Natural killer cell (primary cell): Measurements from ENCODE around the gene JMJD1C. TPM values are rescaled to one million over a fixed set of nuclear protein-coding genes. Genes with fewer than 3 reads are reported as not detected.
A peak's percentile ranks its signal among the peaks of the same experiment; 100 is the strongest.

ENCODE experiments used
- ATAC-seq, 3 donors: fragments of 150-1000 bp in 2 of 3; fragments of 200-7000 bp in 1 of 3; cut with Tn5 transposase; 1 replicate in 1 of 3; 2 replicates in 2 of 3; pipeline ENCODE4 v1.10.0; 2021; ENCODE audit warnings: mild to moderate bottlenecking in 2 of 3, moderate library complexity in 2 of 3
- DNase-seq, 2 donors: peaks; one replicate each; pipeline versions ENCODE4 v3.0.0 to v3.0.0-alpha.2; 2013 to 2021; ENCODE audit warnings: mixed read lengths in 1 of 2
- H3K27ac ChIP-seq: one replicate; pipeline ENCODE4 v1.5.1; 2013; ENCODE audit warnings: mild to moderate bottlenecking, low read length
- H3K27me3 ChIP-seq: one replicate; pipeline ENCODE4 v1.6.1; 2013; ENCODE audit warnings: low read length; ENCODE audit not compliant: control insufficient read depth, insufficient read depth
- H3K36me3 ChIP-seq: one replicate; pipeline ENCODE4 v1.6.1; 2013; ENCODE audit warnings: low read length; ENCODE audit not compliant: control insufficient read depth, insufficient read depth
- H3K4me1 ChIP-seq: one replicate; pipeline ENCODE4 v1.6.1; 2013; ENCODE audit warnings: low read length; ENCODE audit not compliant: control insufficient read depth, insufficient read depth
- H3K4me3 ChIP-seq: one replicate; pipeline ENCODE4 v1.5.1; 2013; ENCODE audit warnings: low read length
- H3K9me3 ChIP-seq: one replicate; pipeline ENCODE4 v1.6.1; 2013; ENCODE audit warnings: low read length; ENCODE audit not compliant: control insufficient read depth, insufficient read depth
- H3K27ac Mint-ChIP-seq, 2 donors: one replicate each; pipeline ENCODE4 v1.8.0; 2022; ENCODE audit warnings: mild to moderate bottlenecking in 2 of 2, mixed read lengths in 2 of 2, moderate library complexity in 1 of 2
- H3K27me3 Mint-ChIP-seq, 2 donors: one replicate each; pipeline ENCODE4 v1.8.0; 2022; ENCODE audit warnings: low read depth in 2 of 2, mixed read lengths in 2 of 2
- H3K36me3 Mint-ChIP-seq: one replicate; pipeline ENCODE4 v1.8.0; 2022; ENCODE audit warnings: mixed read lengths
- H3K4me1 Mint-ChIP-seq, 2 donors: one replicate each; pipeline ENCODE4 v1.8.0; 2022; ENCODE audit warnings: mixed read lengths in 2 of 2
- H3K4me3 Mint-ChIP-seq: one replicate; pipeline ENCODE4 v1.8.0; 2022; ENCODE audit warnings: mild to moderate bottlenecking, moderate library complexity, mixed read lengths
- H3K9me3 Mint-ChIP-seq, 2 donors: one replicate each; pipeline ENCODE4 v1.8.0; 2022; ENCODE audit warnings: mixed read lengths in 2 of 2
- WGBS: methylation state at CpG from one replicate; pipeline ENCODE4 v1.1.7; 2013; ENCODE audit warnings: missing lambda C conversion rate; ENCODE audit not compliant: insufficient coverage; 5-methylcytosine and 5-hydroxymethylcytosine counted together
- intact Hi-C: fragments of 100-400 bp; cut with micrococcal nuclease; formaldehyde crosslinking; loops from one replicate; pipeline ENCODE4 v1.14.2; 2022
- total RNA-seq, 4 donors: library from RNA; stranded (reverse); fragments of 120-200 nt in 1 of 4; gene quantifications; one replicate each; pipeline versions ENCODE4 v1.2.3 to v1.2.4, GENCODE V29; 2013 to 2022
- TF ChIP-seq, protein P1 (sequence below): fragments of 200-600 bp; IDR thresholded peaks from one replicate; pipeline ENCODE4 v1.8.0; 2022; ENCODE audit warnings: antibody characterized with exemption

The JMJD1C gene
- total RNA-seq, 3 donors from 2014 or later (not counting 1 experiment from before 2014, with no cell fraction given) = 125 to 208 (median 156) TPM

DNA sequence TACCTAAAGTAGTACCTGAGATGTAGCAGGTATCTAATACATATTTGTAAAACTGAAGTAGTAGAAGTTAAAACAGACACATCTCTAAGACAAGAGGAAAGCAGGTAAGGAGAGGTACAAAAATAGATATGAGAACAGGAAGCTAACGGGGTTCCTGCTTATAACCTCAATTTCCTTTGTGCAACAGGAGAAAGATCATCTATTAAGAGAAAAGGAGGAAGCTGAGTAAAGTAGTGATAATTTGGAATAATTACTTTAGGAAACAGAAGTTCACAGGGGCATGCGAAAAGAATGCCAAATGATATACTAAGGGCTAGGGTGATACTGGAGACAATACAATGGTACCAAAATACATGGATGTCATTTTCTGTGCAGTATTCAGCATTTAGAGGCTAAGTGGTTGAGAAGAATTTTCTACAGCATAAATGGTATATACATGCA, 223.9 kb downstream of the JMJD1C start:
- H3K4me3 Mint-ChIP-seq = peak overlapping the region; percentile 75
- H3K27ac ChIP-seq = peak overlapping the region; percentile 50
- no peaks in the 10 kb centered on the region for H3K36me3 Mint-ChIP-seq
- H3K4me1 ChIP-seq = peaks cover 18% of the 10 kb centered on the region
- no peaks in the 10 kb centered on the region for H3K27me3 ChIP-seq
- peaks cover 0 to 2% of the 10 kb centered on the region in 2 donors for H3K9me3 Mint-ChIP-seq
- H3K4me3 ChIP-seq = peak overlapping the region; percentile 0
- intact Hi-C loops = no loop called here
- no peaks in the 10 kb centered on the region for H3K9me3 ChIP-seq
- H3K36me3 ChIP-seq = no peaks in the 10 kb centered on the region
- H3K4me1 Mint-ChIP-seq = peaks cover 51 to 61% of the 10 kb centered on the region in 2 donors
- ATAC-seq (peak in 1 of 3 donors; percentile 41), DNase-seq (peak in 1 of 2 donors; percentile 43)
- WGBS = 2% methylated on average over 2 of the region's 2 CpGs
- no peaks in the 10 kb centered on the region for H3K27me3 Mint-ChIP-seq
- TF ChIP-seq, protein P1, sequence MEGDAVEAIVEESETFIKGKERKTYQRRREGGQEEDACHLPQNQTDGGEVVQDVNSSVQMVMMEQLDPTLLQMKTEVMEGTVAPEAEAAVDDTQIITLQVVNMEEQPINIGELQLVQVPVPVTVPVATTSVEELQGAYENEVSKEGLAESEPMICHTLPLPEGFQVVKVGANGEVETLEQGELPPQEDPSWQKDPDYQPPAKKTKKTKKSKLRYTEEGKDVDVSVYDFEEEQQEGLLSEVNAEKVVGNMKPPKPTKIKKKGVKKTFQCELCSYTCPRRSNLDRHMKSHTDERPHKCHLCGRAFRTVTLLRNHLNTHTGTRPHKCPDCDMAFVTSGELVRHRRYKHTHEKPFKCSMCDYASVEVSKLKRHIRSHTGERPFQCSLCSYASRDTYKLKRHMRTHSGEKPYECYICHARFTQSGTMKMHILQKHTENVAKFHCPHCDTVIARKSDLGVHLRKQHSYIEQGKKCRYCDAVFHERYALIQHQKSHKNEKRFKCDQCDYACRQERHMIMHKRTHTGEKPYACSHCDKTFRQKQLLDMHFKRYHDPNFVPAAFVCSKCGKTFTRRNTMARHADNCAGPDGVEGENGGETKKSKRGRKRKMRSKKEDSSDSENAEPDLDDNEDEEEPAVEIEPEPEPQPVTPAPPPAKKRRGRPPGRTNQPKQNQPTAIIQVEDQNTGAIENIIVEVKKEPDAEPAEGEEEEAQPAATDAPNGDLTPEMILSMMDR = no peak
- H3K27ac Mint-ChIP-seq = peak overlapping the region; percentile 4 to 46

DNA sequence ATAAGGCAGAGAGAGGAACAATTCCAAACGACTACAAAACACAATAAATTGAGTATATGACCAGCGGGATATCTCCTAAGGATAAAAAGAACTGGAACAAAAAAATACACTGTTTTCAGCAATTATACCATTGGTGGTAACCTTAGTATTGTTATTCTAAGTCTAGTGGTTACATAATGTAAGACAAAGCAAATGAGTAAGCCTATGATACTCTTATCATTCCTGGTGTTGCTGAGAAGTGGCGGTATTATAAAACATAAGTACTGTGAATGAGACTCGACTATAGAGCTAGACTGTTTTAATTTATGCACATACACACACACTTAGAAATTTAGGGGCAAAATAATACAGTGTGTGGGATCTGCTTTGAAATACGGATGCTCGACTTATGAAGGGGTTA, 225.0 kb downstream of the JMJD1C start:
- H3K27me3 ChIP-seq = no peaks in the 10 kb centered on the region
- no peaks in the 10 kb centered on the region for H3K9me3 ChIP-seq
- intact Hi-C loops = no loop called here
- peak overlapping the region; percentile 50 for H3K27ac ChIP-seq
- H3K36me3 ChIP-seq = no peaks in the 10 kb centered on the region
- TF ChIP-seq, protein P1 = no peak
- peaks cover 21% of the 10 kb centered on the region for H3K4me1 ChIP-seq
- Mint-ChIP-seq H3K27me3 (no peaks in the 10 kb centered on the region), H3K36me3 (no peaks in the 10 kb centered on the region), H3K27ac (peak overlapping the region; percentile 46 to 50), H3K4me3 (peak overlapping the region; percentile 15), H3K4me1 (peaks cover 45 to 58% of the 10 kb centered on the region in 2 donors), H3K9me3 (no peaks in the 10 kb centered on the region)
- ATAC-seq = no peak
- 80% methylated on average over 1 of the region's 6 CpGs for WGBS
- no peak for DNase-seq
- H3K4me3 ChIP-seq = no peak overlapping the region

DNA sequence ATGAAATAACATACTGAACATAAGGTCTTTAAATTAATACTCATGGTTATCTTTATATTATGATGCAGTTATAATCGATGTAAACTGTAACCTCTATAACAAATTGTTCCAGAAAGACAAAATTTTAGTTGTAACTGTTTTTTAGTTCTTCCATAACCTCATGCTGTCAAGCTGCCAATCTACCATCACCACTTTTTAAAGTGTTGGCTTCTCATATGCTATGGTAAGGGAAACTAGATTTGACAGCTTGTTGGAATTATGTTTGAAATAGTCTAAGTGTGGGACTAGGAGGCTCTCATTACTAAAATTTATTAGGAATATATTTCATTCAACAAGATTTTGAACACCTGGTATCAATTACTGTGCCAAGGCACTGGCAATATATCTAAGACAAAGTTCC, 227.3 kb downstream of the JMJD1C start:
- Mint-ChIP-seq H3K4me1 (peaks cover 32 to 41% of the 10 kb centered on the region in 2 donors), H3K27ac (peak overlapping the region; percentile 0 to 1)
- peaks cover 17% of the 10 kb centered on the region for H3K4me1 ChIP-seq

More for the DNA sequence above, 227.3 kb downstream of the JMJD1C start:
- intact Hi-C loops = no loop called here
- no peaks in the 10 kb centered on the region for H3K9me3 ChIP-seq
- H3K36me3 ChIP-seq = no peaks in the 10 kb centered on the region
- DNase-seq = no peak
- TF ChIP-seq, protein P1 = no peak
- H3K27ac ChIP-seq = no peak overlapping the region
- no peaks in the 10 kb centered on the region for H3K9me3 Mint-ChIP-seq
- no peak overlapping the region for H3K4me3 Mint-ChIP-seq
- no peak overlapping the region for H3K4me3 ChIP-seq
- no peaks in the 10 kb centered on the region for H3K27me3 Mint-ChIP-seq
- H3K36me3 Mint-ChIP-seq = no peaks in the 10 kb centered on the region
- no peak for ATAC-seq
- WGBS = no CpG with 5 or more reads among the region's 1 CpG
- no peaks in the 10 kb centered on the region for H3K27me3 ChIP-seq
